Activated naive CD4-positive, alpha-beta T cell treated with anti-CD3 and anti-CD28 coated beads, Interleukin-2, amount 50 U/mL, for 72 hours (primary cell): Measurements from ENCODE around the gene REV3L. TPM values are rescaled to one million over a fixed set of nuclear protein-coding genes. Genes with fewer than 3 reads are reported as not detected.

Experiments
- ATAC-seq, 2 donors: fragments of 150-1000 bp; cut with Tn5 transposase; 2 replicates each; pipeline ENCODE4 v1.10.0; 2021; ENCODE audit warnings: mild to moderate bottlenecking in 2 of 2, moderate library complexity in 2 of 2
- DNase-seq, 2 donors: peaks; one replicate each; pipeline ENCODE4 v3.0.0; 2021 to 2022; ENCODE audit warnings: low spot score in 2 of 2
- H3K27ac Mint-ChIP-seq, 2 donors: one replicate each; pipeline ENCODE4 v1.8.0; 2022; ENCODE audit warnings: mild to moderate bottlenecking in 2 of 2, mixed read lengths in 2 of 2
- H3K36me3 Mint-ChIP-seq, 2 donors: one replicate each; pipeline ENCODE4 v1.8.0; 2022; ENCODE audit warnings: mixed read lengths in 2 of 2
- H3K9me3 Mint-ChIP-seq, 2 donors: one replicate each; pipeline ENCODE4 v1.8.0; 2022; ENCODE audit warnings: mixed read lengths in 2 of 2
- total RNA-seq, 2 donors: library from RNA; stranded (reverse); gene quantifications; one replicate each; pipeline ENCODE4 v1.2.3, GENCODE V29; 2022

Gene REV3L
- total RNA-seq, 2 donors from 2014 or later = 18.3 to 27.0 TPM

GRCh38 chr6:111423960-111424846, 58.8 kb downstream of the REV3L start:
- DNase-seq (no peak), ATAC-seq (no peak)
- Mint-ChIP-seq H3K27ac (peak overlapping the region in 1 of 2 donors; percentile 18), H3K9me3 (peaks cover 0 to 14% of the 10 kb centered on the region in 2 donors), H3K36me3 (peaks cover 14 to 19% of the 10 kb centered on the region in 2 donors)

DNA sequence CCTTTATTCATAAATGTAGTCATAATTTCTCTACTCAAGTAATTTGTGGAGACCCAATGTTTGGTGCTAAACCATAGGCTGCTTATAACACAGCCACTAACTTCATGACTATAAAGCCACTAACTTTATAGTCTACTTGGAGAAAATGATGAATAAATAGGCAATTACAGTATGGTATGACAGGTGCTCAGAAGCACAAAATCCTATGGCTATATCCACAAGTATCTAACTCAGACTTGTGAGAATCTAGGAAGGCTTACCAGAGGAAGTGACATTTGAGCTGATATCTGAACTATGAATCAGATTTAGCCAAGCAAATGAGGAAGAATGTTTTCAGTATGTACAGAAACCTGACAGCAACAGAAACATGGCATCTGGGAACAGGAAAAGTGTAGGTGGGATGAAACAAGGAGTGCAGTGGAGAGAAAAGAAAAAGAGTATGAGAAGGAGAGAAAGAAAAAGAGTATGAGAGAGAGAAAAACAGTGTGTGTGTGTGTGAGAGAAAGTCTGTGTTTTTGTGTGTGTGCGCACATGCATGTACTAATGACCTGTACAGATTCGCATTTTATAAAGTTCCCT, 59.9 kb downstream of the REV3L start:
- H3K9me3 Mint-ChIP-seq = peaks cover 0 to 6% of the 10 kb centered on the region in 2 donors
- H3K36me3 Mint-ChIP-seq = peaks cover 6 to 9% of the 10 kb centered on the region in 2 donors
- peak overlapping the region in 1 of 2 donors; percentile 18 for H3K27ac Mint-ChIP-seq
- DNase-seq = no peak
- peak; percentile 48 to 66 for ATAC-seq

GRCh38 chr6:111418971-111419693, 63.9 kb downstream of the REV3L start:
- ATAC-seq = no peak
- no peak for DNase-seq
- no peak overlapping the region for H3K27ac Mint-ChIP-seq
- no peaks in the 10 kb centered on the region for H3K9me3 Mint-ChIP-seq
- H3K36me3 Mint-ChIP-seq = no peaks in the 10 kb centered on the region

- Mint-ChIP-seq H3K27ac (no peak overlapping the region), H3K9me3 (no peaks in the 10 kb centered on the region), H3K36me3 (no peaks in the 10 kb centered on the region)
- ATAC-seq (no peak), DNase-seq (no peak)
Observed at GRCh38 chr6:111417946-111418345, 65.1 kb downstream of the REV3L start.

GRCh38 chr6:111417181-111417585, 65.8 kb downstream of the REV3L start:
- H3K9me3 Mint-ChIP-seq = no peaks in the 10 kb centered on the region
- DNase-seq (no peak), ATAC-seq (no peak)
- no peaks in the 10 kb centered on the region for H3K36me3 Mint-ChIP-seq
- H3K27ac Mint-ChIP-seq = no peak overlapping the region

- H3K36me3 Mint-ChIP-seq = no peaks in the 10 kb centered on the region
- H3K9me3 Mint-ChIP-seq = no peaks in the 10 kb centered on the region
- no peak overlapping the region for H3K27ac Mint-ChIP-seq
- ATAC-seq (no peak), DNase-seq (no peak)
Observed at GRCh38 chr6:111416529-111416928, 66.5 kb downstream of the REV3L start.

- Mint-ChIP-seq H3K36me3 (no peaks in the 10 kb centered on the region), H3K27ac (no peak overlapping the region), H3K9me3 (no peaks in the 10 kb centered on the region)
- ATAC-seq = no peak
- no peak for DNase-seq
Observed at GRCh38 chr6:111414373-111414772, 68.6 kb downstream of the REV3L start.

GRCh38 chr6:111411978-111412566, 70.9 kb downstream of the REV3L start:
- Mint-ChIP-seq H3K9me3 (no peaks in the 10 kb centered on the region), H3K36me3 (peaks cover 7 to 9% of the 10 kb centered on the region in 2 donors), H3K27ac (peak overlapping the region in 1 of 2 donors; percentile 41)
- no peak for DNase-seq
- no peak for ATAC-seq

GRCh38 chr6:111411046-111411445, 72.0 kb downstream of the REV3L start:
- H3K36me3 Mint-ChIP-seq = peaks cover 9% of the 10 kb centered on the region in 2 donors
- H3K9me3 Mint-ChIP-seq = no peaks in the 10 kb centered on the region
- ATAC-seq = no peak
- no peak for DNase-seq
- H3K27ac Mint-ChIP-seq = peak overlapping the region in 1 of 2 donors; percentile 54

DNA sequence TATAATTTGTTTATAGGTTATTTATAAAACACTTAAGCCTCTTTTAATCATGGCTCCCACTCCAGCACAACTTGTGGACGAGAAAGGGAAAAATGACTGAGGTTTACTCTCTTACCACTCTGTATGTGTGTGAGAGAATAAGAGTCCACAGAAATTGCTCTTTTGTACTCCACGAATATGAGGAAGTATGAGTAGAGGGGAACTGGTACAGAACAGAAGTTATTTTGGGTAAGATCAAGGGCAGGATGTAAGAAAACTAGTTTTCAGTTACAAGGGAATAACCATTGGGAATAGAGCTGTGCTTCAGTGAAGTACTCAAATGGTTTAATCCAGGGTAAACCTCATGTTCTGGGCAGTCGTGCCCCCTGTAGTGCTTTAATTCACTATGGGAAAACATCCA, 72.6 kb downstream of the REV3L start:
- ATAC-seq (no peak), DNase-seq (no peak)
- Mint-ChIP-seq H3K27ac (no peak overlapping the region), H3K9me3 (no peaks in the 10 kb centered on the region), H3K36me3 (peaks cover 9% of the 10 kb centered on the region in 2 donors)

DNA sequence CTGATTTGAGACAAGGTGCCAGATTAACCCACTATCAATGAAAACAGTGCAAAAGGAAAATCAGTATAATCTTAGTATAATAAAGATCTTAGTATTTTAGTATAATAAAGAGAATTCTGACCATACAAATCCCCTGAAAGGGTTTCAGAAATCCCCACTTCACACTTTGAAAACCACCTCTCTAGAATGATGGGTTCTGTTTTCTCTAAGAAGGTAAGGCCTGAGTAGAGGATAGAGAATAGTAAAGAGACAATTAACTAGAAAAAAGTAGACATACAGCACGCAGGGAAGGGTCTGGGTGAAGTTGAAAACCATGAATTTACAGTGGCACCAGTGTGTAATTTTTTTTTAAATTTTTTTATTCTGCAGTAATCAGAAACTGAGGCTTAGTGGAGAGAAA, 73.6 kb downstream of the REV3L start:
- Mint-ChIP-seq H3K27ac (no peak overlapping the region), H3K9me3 (no peaks in the 10 kb centered on the region), H3K36me3 (peaks cover 9% of the 10 kb centered on the region in 2 donors)
- DNase-seq (no peak), ATAC-seq (no peak)

DNA sequence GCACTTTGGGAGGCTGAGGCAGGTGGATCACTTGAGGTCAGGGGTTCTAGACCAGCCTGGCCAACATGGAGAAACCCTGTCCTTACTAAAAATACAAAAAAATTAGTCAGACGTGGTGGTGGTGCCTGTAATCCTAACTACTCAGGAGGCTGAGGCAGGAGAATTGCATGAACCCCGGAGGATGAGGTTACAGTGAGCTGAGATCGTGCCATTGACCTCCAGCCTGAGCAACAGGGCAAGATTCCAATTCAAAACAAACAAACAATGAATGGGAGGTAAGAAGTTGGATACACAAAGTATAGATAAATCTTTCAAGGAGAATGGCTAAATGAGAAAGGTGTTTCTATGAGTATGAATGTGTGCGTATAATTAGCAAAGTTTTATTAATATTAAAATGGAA, 75.3 kb downstream of the REV3L start:
- DNase-seq (no peak), ATAC-seq (no peak)
- Mint-ChIP-seq H3K36me3 (peaks cover 9 to 19% of the 10 kb centered on the region in 2 donors), H3K27ac (peak overlapping the region; percentile 51 to 56), H3K9me3 (no peaks in the 10 kb centered on the region)

DNA sequence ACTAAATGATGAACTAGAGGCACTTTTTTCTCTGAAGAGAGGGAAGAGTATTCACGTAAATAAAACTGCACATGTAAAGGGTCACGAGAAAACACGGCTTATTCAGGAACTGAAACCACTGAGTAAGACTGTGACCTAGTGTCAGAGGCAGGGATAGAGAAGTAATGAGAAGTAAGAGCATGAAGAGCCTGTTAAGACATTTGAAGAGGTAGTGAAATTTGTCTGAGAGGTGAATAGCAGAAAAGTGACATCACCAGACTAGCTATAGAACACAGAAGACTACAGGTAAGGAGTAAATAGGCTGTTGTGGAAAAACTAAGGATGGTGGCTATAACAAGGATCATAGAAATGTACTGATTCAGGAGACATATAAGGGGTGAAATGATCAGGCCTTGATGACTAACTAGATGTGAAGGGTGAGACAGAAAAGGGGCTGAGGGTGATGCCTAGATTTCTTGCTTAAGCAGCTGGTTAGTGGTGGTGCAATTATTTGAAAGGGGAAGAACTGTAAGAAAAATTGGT, 76.8 kb downstream of the REV3L start:
- Mint-ChIP-seq H3K27ac (peak overlapping the region in 1 of 2 donors; percentile 4), H3K9me3 (no peaks in the 10 kb centered on the region), H3K36me3 (peaks cover 9 to 22% of the 10 kb centered on the region in 2 donors)
- DNase-seq (peak in 1 of 2 donors; percentile 10), ATAC-seq (peak; percentile 86 to 95)

- ATAC-seq = no peak
- Mint-ChIP-seq H3K36me3 (peaks cover 9 to 22% of the 10 kb centered on the region in 2 donors), H3K27ac (no peak overlapping the region), H3K9me3 (no peaks in the 10 kb centered on the region)
- DNase-seq = no peak
Observed at GRCh38 chr6:111403388-111403787, 79.6 kb downstream of the REV3L start.

GRCh38 chr6:111399626-111400025, 83.4 kb downstream of the REV3L start:
- peaks cover 0 to 16% of the 10 kb centered on the region in 2 donors for H3K36me3 Mint-ChIP-seq
- ATAC-seq = peak; percentile 46 to 50

DNA sequence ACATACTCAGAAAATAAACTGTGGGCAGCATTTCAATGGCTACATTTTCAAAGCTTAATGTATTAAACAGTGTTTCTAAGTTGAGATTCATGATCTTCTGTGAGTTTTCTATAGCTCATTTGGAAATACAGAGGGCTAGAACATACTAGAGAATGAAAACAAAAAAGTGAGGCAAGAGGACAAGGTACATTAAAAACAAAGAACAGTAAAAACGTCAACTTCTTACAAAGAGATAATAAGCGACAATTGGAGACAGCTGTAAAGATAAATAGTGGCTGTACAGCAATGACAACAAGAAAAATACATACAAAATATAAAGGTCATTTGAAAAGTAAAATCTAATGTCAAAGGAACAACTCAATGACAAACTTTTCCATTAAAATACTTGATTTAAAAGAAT, 94.3 kb downstream of the REV3L start:
- ATAC-seq (no peak), DNase-seq (no peak)
- H3K9me3 Mint-ChIP-seq = no peaks in the 10 kb centered on the region
- peaks cover 7 to 10% of the 10 kb centered on the region in 2 donors for H3K36me3 Mint-ChIP-seq
- H3K27ac Mint-ChIP-seq = peak overlapping the region in 1 of 2 donors; percentile 25

More at GRCh38 chr6:111399626-111400025, 83.4 kb downstream of the REV3L start:
- DNase-seq = no peak
- Mint-ChIP-seq H3K9me3 (no peaks in the 10 kb centered on the region), H3K27ac (no peak overlapping the region)
